22Rv1 (cell line): Measurements from ENCODE around the gene SCN7A.

Experiments
- ZFX ChIP-seq: fragments of 450-650 bp; IDR thresholded peaks from 2 replicates; pipeline ENCODE4 v1.6.1; 2017; ENCODE audit warnings: antibody characterized with exemption, borderline replicate concordance
- TF ChIP-seq, protein P1 (sequence below): fragments of 450-650 bp; IDR thresholded peaks from 2 replicates; pipeline ENCODE4 v1.5.1; 2017; ENCODE audit warnings: mild to moderate bottlenecking

DNA sequence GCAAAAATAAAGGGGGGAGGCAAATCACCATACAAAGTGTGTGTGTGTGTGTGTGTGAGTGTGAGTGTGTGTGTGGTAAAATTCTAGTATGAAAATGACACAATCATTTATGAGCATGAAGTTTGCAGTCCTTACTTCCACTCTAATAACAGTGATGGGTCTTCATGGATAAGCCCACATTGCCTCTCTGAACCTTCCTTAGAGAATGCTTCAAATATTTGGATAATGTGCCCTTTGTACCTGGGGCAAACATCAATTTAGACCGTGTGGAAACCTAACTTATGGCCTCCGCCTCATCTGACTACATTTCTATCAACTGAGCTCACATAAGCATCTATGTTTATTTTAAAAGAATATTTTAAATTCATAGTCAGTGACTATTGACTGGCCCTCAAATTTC is 122.0 kb downstream of the SCN7A start:
- TF ChIP-seq, protein P1, sequence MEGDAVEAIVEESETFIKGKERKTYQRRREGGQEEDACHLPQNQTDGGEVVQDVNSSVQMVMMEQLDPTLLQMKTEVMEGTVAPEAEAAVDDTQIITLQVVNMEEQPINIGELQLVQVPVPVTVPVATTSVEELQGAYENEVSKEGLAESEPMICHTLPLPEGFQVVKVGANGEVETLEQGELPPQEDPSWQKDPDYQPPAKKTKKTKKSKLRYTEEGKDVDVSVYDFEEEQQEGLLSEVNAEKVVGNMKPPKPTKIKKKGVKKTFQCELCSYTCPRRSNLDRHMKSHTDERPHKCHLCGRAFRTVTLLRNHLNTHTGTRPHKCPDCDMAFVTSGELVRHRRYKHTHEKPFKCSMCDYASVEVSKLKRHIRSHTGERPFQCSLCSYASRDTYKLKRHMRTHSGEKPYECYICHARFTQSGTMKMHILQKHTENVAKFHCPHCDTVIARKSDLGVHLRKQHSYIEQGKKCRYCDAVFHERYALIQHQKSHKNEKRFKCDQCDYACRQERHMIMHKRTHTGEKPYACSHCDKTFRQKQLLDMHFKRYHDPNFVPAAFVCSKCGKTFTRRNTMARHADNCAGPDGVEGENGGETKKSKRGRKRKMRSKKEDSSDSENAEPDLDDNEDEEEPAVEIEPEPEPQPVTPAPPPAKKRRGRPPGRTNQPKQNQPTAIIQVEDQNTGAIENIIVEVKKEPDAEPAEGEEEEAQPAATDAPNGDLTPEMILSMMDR: no peak
- TF ChIP-seq ZFX: no peak
